HG03521 (cell line): ENCODE results near the gene C16orf46.
A peak's percentile ranks its signal among the peaks of the same experiment; 100 is the strongest.

Experiments
- ATAC-seq: cut with Tn5 transposase; IDR thresholded peaks from one replicate; pipeline ENCODE4 v1.9.1; 2021; ENCODE audit warnings: mild to moderate bottlenecking, moderate library complexity; ENCODE audit not compliant: unreplicated experiment

Gene C16orf46

GRCh38 chr16:81080233-81080632 is 3.2 kb upstream of the C16orf46 start:
- ATAC-seq, result no peak

DNA sequence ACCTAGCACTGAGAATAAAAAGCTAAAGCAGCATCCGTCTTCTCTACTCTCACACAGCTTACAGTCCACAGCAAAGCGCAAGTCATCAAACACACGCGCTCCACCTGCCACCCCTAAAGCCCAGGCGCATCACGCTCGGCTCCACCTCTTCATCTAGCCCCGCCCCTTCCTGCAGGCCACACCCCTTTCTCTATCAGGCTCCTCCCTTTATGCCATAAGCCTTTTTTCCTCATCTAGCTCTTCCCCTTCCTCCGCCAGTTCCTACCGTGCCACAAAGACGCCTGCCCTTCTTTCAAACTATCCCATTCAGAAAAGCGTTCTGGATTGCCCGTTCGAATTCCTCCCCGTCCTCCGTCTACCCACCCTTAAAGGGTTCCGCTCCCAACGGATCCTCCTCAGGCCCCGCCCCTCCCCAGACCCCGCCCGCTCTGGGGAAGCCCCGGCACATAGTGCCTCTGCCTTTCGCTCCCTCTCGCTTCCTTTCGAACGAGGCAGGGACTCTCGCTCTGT is 417 bp downstream of the C16orf46 start:
- ATAC-seq, result peak; percentile 69

- ATAC-seq, result no peak
These were observed 3.3 kb downstream of the C16orf46 start for GRCh38 chr16:81073560-81074330.

DNA sequence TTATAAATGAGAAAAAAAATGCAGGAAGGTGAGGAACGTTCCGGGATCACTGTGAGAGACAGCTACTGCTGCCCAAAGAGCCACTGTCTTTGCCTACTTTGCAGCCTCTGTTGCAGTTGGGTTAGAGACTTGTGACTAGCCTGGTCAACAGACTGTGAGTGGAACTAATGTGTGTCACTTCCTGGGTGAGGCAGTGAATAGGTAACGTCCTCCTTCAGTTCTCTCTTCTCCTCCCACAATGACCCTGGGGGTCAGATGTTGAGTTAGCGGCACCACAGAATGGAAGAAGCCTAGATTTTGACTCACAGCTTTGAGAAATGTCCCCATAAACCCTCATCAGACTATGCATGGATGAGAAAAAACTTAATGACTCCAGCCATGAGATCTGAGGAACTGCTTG is 5.2 kb downstream of the C16orf46 start:
- ATAC-seq, result no peak

GRCh38 chr16:81070979-81071378 is 6.1 kb downstream of the C16orf46 start:
- ATAC-seq, result no peak

- no peak for ATAC-seq
These were observed 8.0 kb downstream of the C16orf46 start for GRCh38 chr16:81069063-81069462.

- no peak for ATAC-seq
These were observed 9.9 kb downstream of the C16orf46 start for GRCh38 chr16:81067166-81067565.

DNA sequence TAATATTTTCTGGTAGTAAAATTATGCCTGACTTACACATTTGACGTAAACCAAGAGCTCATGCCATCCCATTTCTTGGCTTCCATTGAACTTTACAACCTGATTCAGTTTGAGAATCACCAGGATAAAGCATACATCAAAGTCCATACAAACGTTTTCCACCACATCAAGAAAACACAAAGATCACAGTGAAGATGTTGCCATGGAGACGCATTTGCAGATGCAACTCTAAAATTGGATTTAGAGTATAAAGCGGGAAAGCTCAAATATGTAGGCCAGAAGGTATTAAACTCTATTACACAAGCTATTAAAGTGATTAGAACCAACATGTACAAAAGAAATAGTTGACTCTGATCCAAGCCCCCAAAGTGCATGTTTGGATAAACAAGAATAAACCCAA is 10.4 kb downstream of the C16orf46 start:
- no peak for ATAC-seq

GRCh38 chr16:81061871-81062608 is 15.0 kb downstream of the C16orf46 start:
- ATAC-seq, result no peak

DNA sequence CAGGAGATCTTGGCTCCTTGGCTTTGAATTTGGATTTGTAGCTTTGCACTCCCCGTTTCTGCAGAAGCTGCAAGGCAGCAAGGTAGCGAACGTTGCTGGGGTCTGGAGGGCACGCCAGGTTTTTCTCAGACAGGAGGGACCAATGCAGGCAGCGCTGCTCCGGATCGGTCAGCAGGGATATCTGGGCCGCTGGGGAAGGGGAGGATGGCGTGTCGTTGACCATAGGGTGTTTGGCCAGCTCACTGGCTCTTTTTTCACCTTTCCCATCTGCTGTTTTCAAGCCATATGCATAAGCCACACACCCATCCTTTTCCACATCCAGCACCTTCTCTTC is 15.8 kb downstream of the C16orf46 start:
- no peak for ATAC-seq

DNA sequence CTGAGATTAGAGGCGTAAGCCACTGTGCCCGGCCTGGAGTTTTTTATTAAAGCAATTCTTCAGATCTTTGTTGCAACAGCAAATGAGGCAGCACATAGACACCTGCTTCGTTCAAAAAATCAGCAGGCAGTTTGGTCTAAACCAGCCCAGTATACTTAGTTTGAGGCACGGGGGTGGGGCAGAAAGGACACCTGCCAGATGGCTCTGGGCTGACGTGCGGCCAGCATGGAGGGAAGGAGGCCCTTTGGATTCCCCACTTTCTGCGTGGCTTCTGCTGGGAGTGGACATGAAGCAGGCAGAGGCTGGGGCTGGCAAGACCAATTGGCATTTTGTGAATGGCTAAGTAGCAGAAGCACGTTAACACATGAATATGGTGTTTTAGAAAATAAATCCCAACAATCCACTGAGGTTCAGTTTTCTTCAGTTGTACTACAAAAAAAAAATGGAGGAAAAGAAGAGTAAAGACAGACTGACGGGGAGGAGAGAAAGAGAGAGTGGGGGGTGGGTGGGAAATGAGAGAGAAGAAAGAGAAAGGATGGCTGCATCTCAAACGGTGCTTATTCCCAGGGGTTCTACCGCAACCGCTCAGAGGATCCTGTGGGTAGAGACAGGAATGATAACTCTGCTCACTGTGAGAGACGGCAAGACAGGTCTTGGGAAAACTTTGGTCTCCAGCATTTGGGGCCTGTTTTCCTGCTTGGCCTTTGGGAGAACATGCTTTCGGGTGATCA is 16.3 kb downstream of the C16orf46 start:
- ATAC-seq, result no peak

GRCh38 chr16:81053761-81054160 is 23.3 kb downstream of the C16orf46 start:
- no peak for ATAC-seq

DNA sequence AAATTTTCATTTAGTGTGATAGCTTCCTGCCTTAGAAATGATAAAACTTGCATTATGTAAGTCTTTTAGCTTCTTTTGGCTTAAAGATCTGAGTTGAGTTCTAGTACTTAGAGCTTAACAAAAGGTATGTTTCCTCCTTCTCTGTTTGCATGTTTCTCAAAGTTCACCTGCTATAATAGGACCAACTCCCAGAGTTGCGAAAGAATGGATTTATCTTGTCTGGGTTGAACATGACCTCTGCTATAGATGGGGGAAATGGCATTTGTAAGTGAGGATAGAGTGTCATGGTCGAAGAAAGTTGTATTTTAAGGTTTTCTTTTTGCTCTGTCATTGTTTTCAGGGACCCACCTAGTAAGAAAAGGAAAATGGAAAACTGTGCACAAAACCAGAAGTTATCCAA is 34.2 kb downstream of the C16orf46 start:
- ATAC-seq, result no peak

DNA sequence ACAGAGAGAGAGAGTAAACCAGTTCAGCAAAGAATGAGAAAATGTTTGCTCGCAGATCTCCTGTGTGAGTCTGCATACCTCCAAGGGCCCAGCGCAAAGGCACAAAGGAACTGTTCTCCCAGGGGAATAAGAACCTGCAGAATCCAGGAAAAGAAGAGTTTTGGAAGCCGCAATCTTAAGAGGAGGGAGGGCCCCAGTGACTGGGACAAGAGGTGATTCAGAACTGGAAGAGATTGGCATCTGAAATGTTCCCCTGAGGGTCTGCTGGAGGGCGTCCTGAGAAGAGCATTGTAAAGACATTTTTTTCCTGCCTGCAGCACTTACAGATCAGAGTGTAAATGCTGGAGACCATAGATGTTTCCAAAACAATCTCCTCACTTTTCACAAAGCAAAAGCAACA is 35.3 kb downstream of the C16orf46 start:
- ATAC-seq, result no peak

GRCh38 chr16:81040842-81041241 is 36.2 kb downstream of the C16orf46 start:
- ATAC-seq, result no peak

DNA sequence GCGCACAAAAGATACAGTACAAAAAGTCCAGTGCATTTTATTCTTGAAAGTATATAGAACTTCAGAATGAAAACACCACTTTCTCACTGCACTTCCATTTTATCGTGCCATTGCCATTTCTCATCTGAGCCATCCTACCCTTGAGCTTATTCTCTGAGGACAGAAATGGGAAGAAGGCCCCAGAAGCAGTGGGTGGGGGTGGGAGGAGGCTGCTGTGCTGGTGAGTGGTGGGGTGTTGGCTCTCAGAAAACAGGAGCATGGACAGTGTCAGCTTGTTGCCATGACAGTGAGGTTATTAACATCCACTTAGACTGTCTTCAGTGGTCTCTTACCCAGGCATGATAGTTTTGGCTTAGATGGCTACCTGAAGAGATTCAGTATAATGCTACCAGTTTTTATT is 36.9 kb downstream of the C16orf46 start:
- no peak for ATAC-seq

GRCh38 chr16:81036751-81037350 is 40.2 kb downstream of the C16orf46 start:
- ATAC-seq, result no peak

- ATAC-seq, result peak; percentile 45
These were observed 40.9 kb downstream of the C16orf46 start for GRCh38 chr16:81035975-81036750.

DNA sequence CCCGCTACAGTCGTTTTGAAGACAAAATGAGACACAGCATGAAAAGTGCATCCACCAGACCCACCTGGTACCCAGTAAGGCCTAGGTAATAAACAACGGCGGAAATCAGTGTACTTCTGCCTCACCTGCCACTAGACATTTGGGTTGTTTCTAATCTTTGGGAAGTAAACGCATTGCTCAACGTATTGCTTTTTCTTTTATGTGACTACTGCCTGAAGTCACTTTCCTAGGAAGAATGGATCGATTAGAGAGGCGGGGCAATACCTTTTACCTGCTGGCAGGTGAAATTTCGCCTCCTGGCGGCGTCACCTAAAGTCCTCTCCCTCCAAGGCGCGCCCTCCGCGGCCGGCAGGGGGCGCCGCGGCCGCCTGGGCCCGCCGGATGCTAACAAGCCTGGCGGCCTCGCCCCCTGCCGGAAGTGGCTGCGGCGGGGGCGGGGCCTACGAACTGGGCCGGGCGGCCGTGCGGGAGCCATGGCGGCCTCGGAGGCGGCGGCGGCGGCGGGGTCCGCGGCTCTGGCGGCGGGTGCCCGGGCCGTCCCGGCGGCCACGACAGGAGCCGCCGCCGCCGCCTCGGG is 41.6 kb downstream of the C16orf46 start, which contains the start of gene ATMIN:
ATMIN (plus strand) TSS at position 445 of the 577 bp plus-strand sequence; CDS start at position 474, 29 bp downstream.
- peak; percentile 95 for ATAC-seq
